CD14-positive monocyte (primary cell): ENCODE measurements around the gene IL23R. TPM values are rescaled to one million over a fixed set of nuclear protein-coding genes. Genes with fewer than 3 reads are reported as not detected.

Source experiments
- DNase-seq, 3 donors: peaks; one replicate each; pipeline ENCODE4 v3.0.0-alpha.2; 2011 to 2022
- H2AFZ ChIP-seq: 2 replicates; pipeline ENCODE4 v1.6.0; 2012; ENCODE audit warnings: mild to moderate bottlenecking, low read depth, low read length, inconsistent platforms; ENCODE audit not compliant: insufficient read depth, poor library complexity, severe bottlenecking
- H3K27ac ChIP-seq, 2 donors: 1 replicate in 1 of 2; 2 replicates in 1 of 2; pipeline ENCODE4 v1.5.1; 2012 to 2013; ENCODE audit warnings: low read length in 2 of 2, control low read depth in 1 of 2, inconsistent platforms in 1 of 2, low read depth in 1 of 2, mild to moderate bottlenecking in 1 of 2
- H3K27me3 ChIP-seq, 2 donors: one replicate each; pipeline versions ENCODE4 v1.6.0 to v1.6.1; 2011 to 2013; ENCODE audit warnings: low read length in 2 of 2; ENCODE audit not compliant: control insufficient read depth in 2 of 2, insufficient read depth in 2 of 2
- H3K36me3 ChIP-seq, 2 donors: replicated peaks in 1 of 2; 1 replicate in 1 of 2; 2 replicates in 1 of 2; pipeline versions ENCODE4 v1.5.1 to v1.6.1; 2012 to 2013; ENCODE audit warnings: low read length in 2 of 2, control low read depth in 1 of 2, inconsistent platforms in 1 of 2, mild to moderate bottlenecking in 1 of 2; ENCODE audit not compliant: insufficient read depth in 2 of 2, control insufficient read depth in 1 of 2
- H3K4me1 ChIP-seq, 2 donors: 1 replicate in 1 of 2; 2 replicates in 1 of 2; pipeline versions ENCODE4 v1.5.1 to v1.6.1; 2012 to 2013; ENCODE audit warnings: low read length in 2 of 2, control low read depth in 1 of 2, inconsistent platforms in 1 of 2, mild to moderate bottlenecking in 1 of 2, moderate library complexity in 1 of 2; ENCODE audit not compliant: insufficient read depth in 2 of 2, control insufficient read depth in 1 of 2
- H3K4me2 ChIP-seq: replicated peaks from 2 replicates; pipeline ENCODE3; 2012; ENCODE audit warnings: low read length, moderate library complexity, mild to moderate bottlenecking; ENCODE audit not compliant: poor library complexity, severe bottlenecking; ENCODE audit errors: extremely low read depth
- H3K4me3 ChIP-seq, 3 experiments: fragments of 200-600 bp in 1 of 3; sonication (generic) in 1 of 3; replicated peaks in 1 of 3; 1 replicate in 2 of 3; 2 replicates in 1 of 3; pipeline ENCODE4 v1.5.1; 2011 to 2013; ENCODE audit warnings: low read length in 3 of 3, mild to moderate bottlenecking in 3 of 3, control low read depth in 2 of 3, low read depth in 2 of 3, inconsistent platforms in 1 of 3, moderate library complexity in 1 of 3
- H3K79me2 ChIP-seq: 2 replicates; pipeline ENCODE4 v1.6.0; 2012; ENCODE audit warnings: mild to moderate bottlenecking, control low read depth, inconsistent platforms, low read length, moderate library complexity; ENCODE audit not compliant: insufficient read depth
- H3K9ac ChIP-seq: 2 replicates; pipeline ENCODE4 v1.6.0; 2017; ENCODE audit warnings: low read length, mild to moderate bottlenecking; ENCODE audit not compliant: insufficient read depth, poor library complexity, severe bottlenecking
- H3K9me3 ChIP-seq, 2 donors: replicated peaks in 1 of 2; 1 replicate in 1 of 2; 2 replicates in 1 of 2; pipeline versions ENCODE4 v1.5.1 to v1.6.1; 2012 to 2013; ENCODE audit warnings: low read length in 2 of 2, control low read depth in 1 of 2; ENCODE audit not compliant: control insufficient read depth in 1 of 2, insufficient read depth in 1 of 2
- H4K20me1 ChIP-seq: 2 replicates; pipeline ENCODE4 v1.6.0; 2012; ENCODE audit warnings: mild to moderate bottlenecking, low read length, control low read depth, moderate library complexity; ENCODE audit not compliant: insufficient read depth
- H3K27ac Mint-ChIP-seq, 7 donors: one replicate each; pipeline ENCODE4 v1.8.0; 2020; ENCODE audit warnings: mild to moderate bottlenecking in 7 of 7, mixed read lengths in 7 of 7, moderate library complexity in 6 of 7, inconsistent platforms in 2 of 7
- H3K27me3 Mint-ChIP-seq, 3 donors: one replicate each; pipeline ENCODE4 v1.8.0; 2021 to 2022; ENCODE audit warnings: low read depth in 3 of 3, mild to moderate bottlenecking in 3 of 3, mixed read lengths in 3 of 3, moderate library complexity in 3 of 3, inconsistent platforms in 1 of 3
- H3K36me3 Mint-ChIP-seq, 2 donors: one replicate each; pipeline ENCODE4 v1.8.0; 2020; ENCODE audit warnings: mixed read lengths in 2 of 2, inconsistent platforms in 1 of 2, mild to moderate bottlenecking in 1 of 2
- H3K4me1 Mint-ChIP-seq: one replicate; pipeline ENCODE4 v1.8.0; 2020; ENCODE audit warnings: mild to moderate bottlenecking, mixed read lengths
- H3K4me3 Mint-ChIP-seq, 2 donors: one replicate each; pipeline ENCODE4 v1.8.0; 2020; ENCODE audit warnings: mild to moderate bottlenecking in 2 of 2, mixed read lengths in 2 of 2, moderate library complexity in 1 of 2
- H3K9me3 Mint-ChIP-seq, 7 donors: one replicate each; pipeline ENCODE4 v1.8.0; 2020 to 2022; ENCODE audit warnings: mixed read lengths in 7 of 7, mild to moderate bottlenecking in 6 of 7, moderate library complexity in 6 of 7, inconsistent platforms in 2 of 7
- WGBS: methylation state at CpG from one replicate; pipeline ENCODE4 v1.1.5; 2013; ENCODE audit warnings: missing lambda C conversion rate; ENCODE audit not compliant: insufficient coverage; 5-methylcytosine and 5-hydroxymethylcytosine counted together
- intact Hi-C, 2 donors: fragments of 100-400 bp; cut with micrococcal nuclease; formaldehyde crosslinking; loops; one replicate each; pipeline versions ENCODE4 v1.15.0 to v1.15.1; 2023
- polyA plus RNA-seq, 3 donors: library from polyadenylated mRNA; depleted of rRNA in 1 of 3; unstranded in 2 of 3; stranded (reverse) in 1 of 3; fragments of 300-500 nt in 2 of 3; fragments of >200 nt in 1 of 3; fragmentation: Illumina TruSeq in 2 of 3; gene quantifications; 1 replicate in 2 of 3; 2 replicates in 1 of 3; pipeline ENCODE4 v1.2.3, GENCODE V29; 2012 to 2021
- TF ChIP-seq, protein P1 (sequence below): fragments of 200-600 bp; IDR thresholded peaks from one replicate; pipeline ENCODE4 v1.8.0; 2022; ENCODE audit warnings: antibody characterized with exemption, mild to moderate bottlenecking

IL23R gene
- polyA plus RNA-seq, 3 donors = not detected

GRCh38 chr1:67300561-67300960 lies 134.3 kb downstream of the IL23R start:
- no peak for DNase-seq
- peaks cover 0 to 4% (median 1%) of the 10 kb centered on the region in 7 donors for H3K9me3 Mint-ChIP-seq
- intact Hi-C loops = no loop called here
- no peak overlapping the region for H3K4me3 ChIP-seq
- no peak overlapping the region for H3K9ac ChIP-seq
- H3K9me3 ChIP-seq = no peaks in the 10 kb centered on the region
- H3K27me3 Mint-ChIP-seq = peaks cover 2 to 16% (median 6%) of the 10 kb centered on the region in 3 donors
- H3K4me1 Mint-ChIP-seq = no peaks in the 10 kb centered on the region
- TF ChIP-seq, protein P1, sequence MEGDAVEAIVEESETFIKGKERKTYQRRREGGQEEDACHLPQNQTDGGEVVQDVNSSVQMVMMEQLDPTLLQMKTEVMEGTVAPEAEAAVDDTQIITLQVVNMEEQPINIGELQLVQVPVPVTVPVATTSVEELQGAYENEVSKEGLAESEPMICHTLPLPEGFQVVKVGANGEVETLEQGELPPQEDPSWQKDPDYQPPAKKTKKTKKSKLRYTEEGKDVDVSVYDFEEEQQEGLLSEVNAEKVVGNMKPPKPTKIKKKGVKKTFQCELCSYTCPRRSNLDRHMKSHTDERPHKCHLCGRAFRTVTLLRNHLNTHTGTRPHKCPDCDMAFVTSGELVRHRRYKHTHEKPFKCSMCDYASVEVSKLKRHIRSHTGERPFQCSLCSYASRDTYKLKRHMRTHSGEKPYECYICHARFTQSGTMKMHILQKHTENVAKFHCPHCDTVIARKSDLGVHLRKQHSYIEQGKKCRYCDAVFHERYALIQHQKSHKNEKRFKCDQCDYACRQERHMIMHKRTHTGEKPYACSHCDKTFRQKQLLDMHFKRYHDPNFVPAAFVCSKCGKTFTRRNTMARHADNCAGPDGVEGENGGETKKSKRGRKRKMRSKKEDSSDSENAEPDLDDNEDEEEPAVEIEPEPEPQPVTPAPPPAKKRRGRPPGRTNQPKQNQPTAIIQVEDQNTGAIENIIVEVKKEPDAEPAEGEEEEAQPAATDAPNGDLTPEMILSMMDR = no peak
- H3K27ac ChIP-seq = no peak overlapping the region
- peaks cover 0 to 5% of the 10 kb centered on the region in 2 donors for H3K27me3 ChIP-seq
- no peaks in the 10 kb centered on the region for H3K4me1 ChIP-seq
- no peaks in the 10 kb centered on the region for H4K20me1 ChIP-seq
- no peaks in the 10 kb centered on the region for H3K79me2 ChIP-seq
- H3K36me3 ChIP-seq = no peaks in the 10 kb centered on the region
- H3K4me3 Mint-ChIP-seq = no peak overlapping the region
- no peaks in the 10 kb centered on the region for H3K36me3 Mint-ChIP-seq
- no peak overlapping the region for H3K27ac Mint-ChIP-seq
- no CpG with 5 or more reads among the region's 2 CpGs for WGBS
- H3K4me2 ChIP-seq = no peak overlapping the region
- H2AFZ ChIP-seq = no peak overlapping the region

DNA sequence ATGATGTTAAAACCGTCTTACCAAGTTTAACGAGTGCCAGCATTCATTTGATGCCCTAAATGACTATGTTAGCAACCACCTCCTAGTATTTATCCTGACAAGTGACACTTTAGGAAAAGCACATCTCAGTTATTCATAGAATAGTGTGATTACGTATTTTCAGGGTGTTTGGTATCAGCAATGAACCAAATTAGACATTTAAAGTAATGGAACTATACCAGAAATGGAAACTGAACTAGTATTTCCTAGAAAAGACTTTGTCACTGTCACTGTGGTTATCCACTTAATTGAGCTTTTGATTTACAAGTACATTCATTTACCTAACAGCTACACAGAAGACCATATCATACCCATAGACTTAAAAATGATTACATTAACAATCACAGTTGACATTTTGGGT lies 137.8 kb downstream of the IL23R start:
- H3K27ac Mint-ChIP-seq = no peak overlapping the region
- intact Hi-C loops = no loop called here

More for the DNA sequence above, 137.8 kb downstream of the IL23R start:
- no CpG with 5 or more reads among the region's 3 CpGs for WGBS
- TF ChIP-seq, protein P1 = no peak
- H3K27me3 Mint-ChIP-seq = peaks cover 25 to 42% (median 30%) of the 10 kb centered on the region in 3 donors
- no peak for DNase-seq
- peaks cover 21 to 31% of the 10 kb centered on the region in 2 donors for H3K27me3 ChIP-seq
- no peaks in the 10 kb centered on the region for H3K36me3 ChIP-seq
- no peak overlapping the region for H3K4me2 ChIP-seq
- no peak overlapping the region for H3K27ac ChIP-seq
- H4K20me1 ChIP-seq = no peaks in the 10 kb centered on the region
- H3K4me1 Mint-ChIP-seq = peaks cover 12% of the 10 kb centered on the region
- no peak overlapping the region for H3K4me3 ChIP-seq
- no peak overlapping the region for H3K9ac ChIP-seq
- H3K4me3 Mint-ChIP-seq = no peak overlapping the region
- peaks cover 12 to 14% of the 10 kb centered on the region in 2 donors for H3K4me1 ChIP-seq
- H3K79me2 ChIP-seq = no peaks in the 10 kb centered on the region
- H3K9me3 Mint-ChIP-seq = peaks cover 0 to 9% (median 2%) of the 10 kb centered on the region in 7 donors
- H3K36me3 Mint-ChIP-seq = peaks cover 0 to 4% of the 10 kb centered on the region in 2 donors
- H2AFZ ChIP-seq = no peak overlapping the region
- H3K9me3 ChIP-seq = peaks cover 0 to 5% of the 10 kb centered on the region in 2 donors
